ENCODE data around the gene CNOT4. TPM values are rescaled to one million over a fixed set of nuclear protein-coding genes. Genes with fewer than 3 reads are reported as not detected.
A peak's percentile ranks its signal among the peaks of the same experiment; 100 is the strongest.
"Not testable (repeated sequence)": the region's sequence is repeated elsewhere in the genome, so short reads cannot be mapped to it uniquely, and the experiment has no call there.

The CNOT4 gene
- total RNA-seq, 1 donor from 2014 or later = 16.2 TPM

DNA sequence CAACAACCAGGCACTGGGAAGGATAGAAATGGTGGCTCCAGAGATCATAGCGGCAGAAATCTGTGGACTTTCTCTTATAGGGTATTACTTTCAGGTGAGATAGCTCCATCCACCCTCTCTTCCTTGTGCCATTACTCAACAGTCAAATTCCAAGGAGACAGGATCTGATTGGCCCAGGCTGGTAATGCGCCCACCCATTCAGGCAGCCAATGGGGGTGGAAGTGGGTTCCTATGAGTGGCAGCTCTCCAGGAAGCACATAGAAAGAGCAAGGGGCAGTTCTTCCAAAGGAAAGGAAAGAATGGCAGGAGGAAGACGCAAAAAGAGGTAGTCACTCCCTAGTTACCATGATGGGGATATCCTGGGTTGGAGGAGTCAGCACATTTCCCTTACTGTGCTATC lies 181.8 kb downstream of the CNOT4 start:
- no peaks in the 10 kb centered on the region for H3K36me3 ChIP-seq (ENCODE audit: control insufficient read depth in 3 of 3, insufficient read depth in 3 of 3, low read length in 3 of 3)
- no peaks in the 10 kb centered on the region for H3K9me3 ChIP-seq (ENCODE audit: control insufficient read depth in 3 of 3, low read length in 3 of 3)
- no peak overlapping the region for H3K9ac ChIP-seq (ENCODE audit: low read depth in 1 of 3, low read length in 3 of 3)
- H3K27ac ChIP-seq (ENCODE audit: low read depth, low read length) = no peak overlapping the region
- no peaks in the 10 kb centered on the region for H3K27me3 ChIP-seq (ENCODE audit: control insufficient read depth in 3 of 3, insufficient read depth in 3 of 3, low read length in 3 of 3)
- H3K4me1 ChIP-seq (ENCODE audit: control insufficient read depth in 3 of 3, insufficient read depth in 3 of 3, low read length in 3 of 3) = no peaks in the 10 kb centered on the region
- no peak overlapping the region for H3K4me3 ChIP-seq (ENCODE audit: low read length in 3 of 3)

DNA sequence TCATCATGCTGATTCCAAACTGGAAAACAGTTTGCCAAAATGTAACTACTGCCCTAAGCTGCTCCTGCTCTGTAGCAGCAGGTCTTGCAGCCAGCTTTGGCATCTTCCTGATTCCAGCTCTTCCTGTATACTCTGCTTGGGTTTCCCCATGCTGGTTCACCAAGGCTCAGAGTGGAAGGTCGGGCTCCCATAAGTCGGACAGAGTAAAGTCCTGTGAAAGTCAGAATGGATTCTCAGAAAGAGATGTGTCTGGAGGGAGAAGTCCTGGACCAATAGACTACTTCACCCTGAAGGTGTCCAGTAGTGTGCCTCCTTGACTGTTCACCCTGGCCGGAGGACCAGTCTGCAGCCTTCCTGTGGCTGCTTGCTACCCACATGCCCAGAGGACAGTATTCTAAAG lies 182.4 kb downstream of the CNOT4 start:
- no peaks in the 10 kb centered on the region for H3K4me1 ChIP-seq (ENCODE audit: control insufficient read depth in 3 of 3, insufficient read depth in 3 of 3, low read length in 3 of 3)
- no peak overlapping the region for H3K4me3 ChIP-seq (ENCODE audit: low read length in 3 of 3)
- no peaks in the 10 kb centered on the region for H3K9me3 ChIP-seq (ENCODE audit: control insufficient read depth in 3 of 3, low read length in 3 of 3)
- no peaks in the 10 kb centered on the region for H3K36me3 ChIP-seq (ENCODE audit: control insufficient read depth in 3 of 3, insufficient read depth in 3 of 3, low read length in 3 of 3)
- H3K27me3 ChIP-seq (ENCODE audit: control insufficient read depth in 3 of 3, insufficient read depth in 3 of 3, low read length in 3 of 3) = no peaks in the 10 kb centered on the region
- H3K9ac ChIP-seq (ENCODE audit: low read depth in 1 of 3, low read length in 3 of 3) = no peak overlapping the region
- H3K27ac ChIP-seq (ENCODE audit: low read depth, low read length) = no peak overlapping the region

DNA sequence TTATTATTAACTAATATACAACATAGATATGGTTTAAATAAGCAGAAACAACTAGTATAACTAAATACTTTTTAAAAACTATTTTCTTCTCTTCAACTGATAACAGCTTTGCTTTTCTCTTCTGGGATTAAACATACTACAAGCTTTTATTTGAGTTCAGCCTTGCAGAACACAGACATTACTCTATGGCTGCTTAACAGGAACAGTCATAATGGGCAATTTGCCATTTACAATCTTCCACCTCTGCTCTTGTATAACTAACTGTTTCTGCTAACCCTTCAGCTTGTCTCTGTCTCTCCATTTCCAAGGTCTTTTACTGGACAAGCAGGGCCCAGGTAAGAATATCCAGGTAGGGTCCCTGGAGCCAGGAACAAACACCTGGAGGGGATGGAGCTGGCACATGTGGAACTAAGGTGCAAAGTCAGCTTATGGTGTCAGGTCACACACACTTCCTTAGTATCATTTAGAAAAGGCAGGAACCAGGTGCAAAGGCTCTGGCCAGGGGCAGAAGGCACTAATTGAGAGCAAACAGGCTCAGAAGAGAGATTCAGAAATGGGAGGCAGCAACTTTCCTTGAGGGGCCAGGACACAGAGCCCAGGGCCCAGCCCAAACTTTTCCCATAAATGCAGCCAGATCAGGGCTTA lies 183.1 kb downstream of the CNOT4 start:
- Histone ChIP-seq H3K27me3 (ENCODE audit: control insufficient read depth in 3 of 3, insufficient read depth in 3 of 3, low read length in 3 of 3) (no peaks in the 10 kb centered on the region), H3K36me3 (ENCODE audit: control insufficient read depth in 3 of 3, insufficient read depth in 3 of 3, low read length in 3 of 3) (no peaks in the 10 kb centered on the region), H3K9me3 (ENCODE audit: control insufficient read depth in 3 of 3, low read length in 3 of 3) (no peaks in the 10 kb centered on the region), H3K4me3 (ENCODE audit: low read length in 3 of 3) (no peak overlapping the region), H3K9ac (ENCODE audit: low read depth in 1 of 3, low read length in 3 of 3) (no peak overlapping the region), H3K4me1 (ENCODE audit: control insufficient read depth in 3 of 3, insufficient read depth in 3 of 3, low read length in 3 of 3) (no peaks in the 10 kb centered on the region), H3K27ac (ENCODE audit: low read depth, low read length) (no peak overlapping the region)

DNA sequence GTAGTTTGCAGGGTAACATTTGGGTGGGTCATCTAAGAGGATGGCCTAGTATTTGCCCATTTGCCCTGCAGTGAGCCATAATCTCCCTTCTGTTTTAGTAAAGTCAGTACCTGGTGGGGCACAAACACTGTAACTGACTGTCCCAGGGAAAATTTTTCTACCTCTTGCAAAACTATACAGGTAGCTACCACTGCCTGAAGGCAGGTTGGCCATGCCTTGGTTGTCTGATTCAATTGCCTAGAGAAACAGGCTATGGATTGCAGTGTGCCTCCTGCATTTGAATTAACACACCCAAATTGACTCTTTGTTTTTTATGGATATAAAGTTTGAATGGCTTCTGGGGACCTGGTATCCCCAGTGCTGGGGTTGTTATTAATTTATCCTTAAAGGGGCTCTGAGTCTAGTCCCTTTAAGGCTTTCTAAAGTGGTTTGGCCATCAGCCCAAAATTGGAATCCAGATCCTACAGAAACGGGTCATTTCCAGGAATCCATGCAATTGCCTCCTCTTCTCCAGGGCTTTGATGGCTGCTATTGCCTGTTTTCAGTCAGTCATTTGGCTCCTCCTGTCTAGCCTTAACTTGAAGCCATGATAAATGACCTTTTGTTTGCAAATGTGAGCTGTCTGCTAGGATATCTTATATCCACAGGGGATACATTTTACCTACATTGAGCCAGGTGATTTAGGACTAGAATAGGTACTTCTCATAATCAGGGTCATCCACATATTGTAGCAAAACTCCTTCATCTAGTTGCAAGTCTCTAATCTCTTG lies 187.1 kb downstream of the CNOT4 start:
- H3K27me3 ChIP-seq (ENCODE audit: control insufficient read depth in 3 of 3, insufficient read depth in 3 of 3, low read length in 3 of 3) = no peaks in the 10 kb centered on the region
- no peak overlapping the region for H3K9ac ChIP-seq (ENCODE audit: low read depth in 1 of 3, low read length in 3 of 3)
- no peaks in the 10 kb centered on the region for H3K9me3 ChIP-seq (ENCODE audit: control insufficient read depth in 3 of 3, low read length in 3 of 3)
- H3K36me3 ChIP-seq (ENCODE audit: control insufficient read depth in 3 of 3, insufficient read depth in 3 of 3, low read length in 3 of 3) = no peaks in the 10 kb centered on the region
- no peak overlapping the region for H3K27ac ChIP-seq (ENCODE audit: low read depth, low read length)
- no peak overlapping the region for H3K4me3 ChIP-seq (ENCODE audit: low read length in 3 of 3)
- peaks cover 0 to 14% (median 10%) of the 10 kb centered on the region in 3 donors for H3K4me1 ChIP-seq (ENCODE audit: control insufficient read depth in 3 of 3, insufficient read depth in 3 of 3, low read length in 3 of 3)

- H3K9me3 ChIP-seq (ENCODE audit: control insufficient read depth in 3 of 3, low read length in 3 of 3) = no peaks in the 10 kb centered on the region
- no peak overlapping the region for H3K4me3 ChIP-seq (ENCODE audit: low read length in 3 of 3)
- no peaks in the 10 kb centered on the region for H3K36me3 ChIP-seq (ENCODE audit: control insufficient read depth in 3 of 3, insufficient read depth in 3 of 3, low read length in 3 of 3)
- no peak overlapping the region for H3K9ac ChIP-seq (ENCODE audit: low read depth in 1 of 3, low read length in 3 of 3)
- no peaks in the 10 kb centered on the region for H3K27me3 ChIP-seq (ENCODE audit: control insufficient read depth in 3 of 3, insufficient read depth in 3 of 3, low read length in 3 of 3)
- H3K27ac ChIP-seq (ENCODE audit: low read depth, low read length) = no peak overlapping the region
- H3K4me1 ChIP-seq (ENCODE audit: control insufficient read depth in 3 of 3, insufficient read depth in 3 of 3, low read length in 3 of 3) = peaks cover 0 to 14% (median 10%) of the 10 kb centered on the region in 3 donors
Observed at GRCh38 chr7:135321556-135321955, 188.3 kb downstream of the CNOT4 start.

GRCh38 chr7:135320953-135321352 lies 188.9 kb downstream of the CNOT4 start:
- not testable (repeated sequence) for H3K4me3 ChIP-seq (ENCODE audit: low read length in 3 of 3); H3K27me3 ChIP-seq (ENCODE audit: control insufficient read depth in 3 of 3, insufficient read depth in 3 of 3, low read length in 3 of 3); H3K9me3 ChIP-seq (ENCODE audit: control insufficient read depth in 3 of 3, low read length in 3 of 3); H3K36me3 ChIP-seq (ENCODE audit: control insufficient read depth in 3 of 3, insufficient read depth in 3 of 3, low read length in 3 of 3); H3K27ac ChIP-seq (ENCODE audit: low read depth, low read length); H3K9ac ChIP-seq (ENCODE audit: low read depth in 1 of 3, low read length in 3 of 3)
- H3K4me1 ChIP-seq (ENCODE audit: control insufficient read depth in 3 of 3, insufficient read depth in 3 of 3, low read length in 3 of 3) = peaks cover 0 to 14% (median 10%) of the 10 kb centered on the region in 3 donors

DNA sequence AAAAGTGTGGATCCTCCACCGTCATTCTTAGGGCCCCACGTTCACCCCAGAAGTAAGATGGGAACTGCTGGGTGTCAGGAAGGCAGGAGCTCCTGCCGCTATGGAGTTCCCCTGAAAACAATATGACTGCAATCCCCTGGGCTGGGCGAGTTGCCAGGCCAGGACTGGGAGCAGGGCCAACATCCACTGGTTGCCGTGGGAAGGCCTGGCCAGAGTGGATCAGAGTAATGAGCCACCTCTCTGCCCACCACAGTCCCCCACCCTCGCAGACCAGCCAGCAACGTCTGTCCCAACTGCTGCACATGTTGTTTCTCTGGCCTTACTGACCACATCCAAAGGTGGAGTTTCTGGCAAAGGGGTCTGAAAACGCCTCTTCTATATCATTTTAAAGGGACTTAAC lies 189.6 kb downstream of the CNOT4 start:
- no peak overlapping the region for H3K27ac ChIP-seq (ENCODE audit: low read depth, low read length)
- H3K4me1 ChIP-seq (ENCODE audit: control insufficient read depth in 3 of 3, insufficient read depth in 3 of 3, low read length in 3 of 3) = peaks cover 0 to 14% (median 10%) of the 10 kb centered on the region in 3 donors
- H3K4me3 ChIP-seq (ENCODE audit: low read length in 3 of 3) = peak overlapping the region in 1 of 3 donors; percentile 29
- H3K36me3 ChIP-seq (ENCODE audit: control insufficient read depth in 3 of 3, insufficient read depth in 3 of 3, low read length in 3 of 3) = no peaks in the 10 kb centered on the region
- no peaks in the 10 kb centered on the region for H3K9me3 ChIP-seq (ENCODE audit: control insufficient read depth in 3 of 3, low read length in 3 of 3)
- H3K27me3 ChIP-seq (ENCODE audit: control insufficient read depth in 3 of 3, insufficient read depth in 3 of 3, low read length in 3 of 3) = no peaks in the 10 kb centered on the region
- peak overlapping the region in 1 of 3 donors; percentile 10 for H3K9ac ChIP-seq (ENCODE audit: low read depth in 1 of 3, low read length in 3 of 3)

- H3K4me3 ChIP-seq (ENCODE audit: low read length in 3 of 3) = no peak overlapping the region
- no peaks in the 10 kb centered on the region for H3K9me3 ChIP-seq (ENCODE audit: control insufficient read depth in 3 of 3, low read length in 3 of 3)
- no peak overlapping the region for H3K9ac ChIP-seq (ENCODE audit: low read depth in 1 of 3, low read length in 3 of 3)
- H3K4me1 ChIP-seq (ENCODE audit: control insufficient read depth in 3 of 3, insufficient read depth in 3 of 3, low read length in 3 of 3) = peaks cover 0 to 14% (median 10%) of the 10 kb centered on the region in 3 donors
- no peaks in the 10 kb centered on the region for H3K36me3 ChIP-seq (ENCODE audit: control insufficient read depth in 3 of 3, insufficient read depth in 3 of 3, low read length in 3 of 3)
- H3K27ac ChIP-seq (ENCODE audit: low read depth, low read length) = no peak overlapping the region
- H3K27me3 ChIP-seq (ENCODE audit: control insufficient read depth in 3 of 3, insufficient read depth in 3 of 3, low read length in 3 of 3) = no peaks in the 10 kb centered on the region
Observed at GRCh38 chr7:135317676-135318325, 192.1 kb downstream of the CNOT4 start.

DNA sequence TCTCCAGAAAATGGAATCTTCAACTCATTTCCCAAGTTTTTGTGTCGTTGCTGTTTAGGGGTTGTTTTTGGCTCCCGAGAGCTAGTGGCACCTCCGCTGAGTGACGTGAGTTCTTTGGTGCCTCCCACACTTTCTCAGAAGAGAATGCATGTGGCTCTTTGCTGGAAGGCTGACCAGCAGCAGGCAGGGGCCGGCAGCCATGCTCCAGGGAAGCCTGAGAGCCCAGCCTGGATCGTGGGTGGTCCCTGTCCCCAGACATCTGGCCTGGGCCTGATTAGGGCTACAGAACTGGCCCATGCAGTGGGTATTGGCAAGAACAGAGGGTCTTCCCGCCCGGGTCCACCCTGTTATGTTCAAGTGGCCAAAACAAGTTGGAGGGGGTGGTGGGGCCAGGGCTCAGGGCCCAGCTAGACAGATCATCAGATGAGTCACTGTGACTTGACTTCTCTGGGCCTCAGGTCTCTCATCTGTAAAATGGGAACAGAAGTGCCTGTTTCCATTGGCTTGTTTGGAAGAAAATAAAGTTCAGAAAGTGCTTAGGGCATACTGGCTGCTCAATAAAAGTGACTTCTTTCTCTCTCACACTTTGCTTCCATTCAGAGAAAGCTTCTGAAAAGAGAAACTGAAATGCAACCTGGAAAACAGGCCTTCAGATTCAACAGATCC lies 193.1 kb downstream of the CNOT4 start:
- Histone ChIP-seq H3K36me3 (ENCODE audit: control insufficient read depth in 3 of 3, insufficient read depth in 3 of 3, low read length in 3 of 3) (no peaks in the 10 kb centered on the region), H3K4me3 (ENCODE audit: low read length in 3 of 3) (no peak overlapping the region), H3K4me1 (ENCODE audit: control insufficient read depth in 3 of 3, insufficient read depth in 3 of 3, low read length in 3 of 3) (peaks cover 0 to 14% (median 10%) of the 10 kb centered on the region in 3 donors), H3K27me3 (ENCODE audit: control insufficient read depth in 3 of 3, insufficient read depth in 3 of 3, low read length in 3 of 3) (no peaks in the 10 kb centered on the region), H3K27ac (ENCODE audit: low read depth, low read length) (no peak overlapping the region), H3K9ac (ENCODE audit: low read depth in 1 of 3, low read length in 3 of 3) (no peak overlapping the region), H3K9me3 (ENCODE audit: control insufficient read depth in 3 of 3, low read length in 3 of 3) (no peaks in the 10 kb centered on the region)

Measured in skeletal muscle tissue (tissue), 4 donors.